DMS153 treated with DMSO at 0.1 percent for 48 hours (cell line): ENCODE results near the gene DOCK7.
"Not testable (repeated sequence)": the region's sequence is repeated elsewhere in the genome, so short reads cannot be mapped to it uniquely, and the experiment has no call there.

Experiments used
- DNase-seq: peaks from one replicate; lab custom pipeline; 2025; ENCODE audit not compliant: unreplicated experiment; lab: John Stamatoyannopoulos, UW

Gene DOCK7

GRCh38 chr1:62687903-62688686 lies at the start of gene DOCK7:
TSS of gene DOCK7 (minus strand) at chr1:62688386. CDS start at chr1:62688264, 122 bp downstream.
- peak; percentile 49 for DNase-seq

DNA sequence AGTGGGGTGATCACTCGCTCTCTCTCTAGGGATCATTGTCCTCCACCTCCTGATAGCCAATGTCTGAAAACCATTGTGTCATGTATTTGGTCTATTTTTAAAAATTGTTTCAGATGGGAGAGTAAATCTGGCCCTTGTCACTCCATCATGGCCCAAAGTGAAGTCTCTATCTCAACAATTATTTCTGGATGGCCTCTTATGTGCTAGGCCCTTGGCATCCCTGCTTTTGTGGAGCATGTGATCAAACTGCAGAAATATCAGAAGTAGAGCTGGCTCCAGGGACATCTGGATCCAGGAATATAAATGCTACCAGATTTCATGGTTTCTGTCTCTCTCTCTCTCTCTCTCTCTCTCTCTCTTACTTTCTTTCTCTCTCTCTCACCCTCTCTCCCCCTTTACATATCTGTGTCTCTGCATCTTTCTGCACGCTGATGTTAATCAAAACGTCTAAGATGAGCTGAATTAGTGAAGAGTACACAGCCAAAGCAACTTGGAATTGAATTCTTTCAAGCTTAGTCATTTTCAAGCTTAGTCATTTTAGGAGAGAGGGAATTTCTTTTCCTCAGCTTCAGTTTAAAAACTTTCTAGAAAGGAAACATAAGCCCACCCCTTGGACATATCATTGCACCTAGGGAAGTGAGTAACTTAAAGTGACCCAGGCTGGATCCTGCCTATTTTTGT lies 47.4 kb upstream of the DOCK7 start:
- DNase-seq: no peak

DNA sequence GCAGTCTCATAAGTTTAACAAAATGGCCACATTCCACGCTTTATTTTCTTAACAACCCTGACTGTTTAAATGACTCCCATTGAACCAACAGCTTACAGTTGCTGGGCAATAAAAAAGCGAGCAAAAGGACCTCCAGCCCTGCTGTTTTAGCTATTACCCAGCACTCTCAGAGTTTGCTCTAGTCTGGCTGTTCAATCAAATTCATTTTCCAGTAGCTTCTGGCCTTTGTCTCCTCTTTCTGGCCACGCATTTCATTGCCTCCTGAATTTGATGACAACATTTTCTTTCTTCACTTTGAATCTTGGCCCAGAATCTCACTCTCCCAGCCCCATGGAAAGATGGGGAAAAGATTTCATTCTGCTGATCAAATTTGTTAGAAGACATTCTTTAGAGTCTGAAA lies 44.1 kb upstream of the DOCK7 start:
- DNase-seq: no peak

GRCh38 chr1:62728963-62729362 lies 40.8 kb upstream of the DOCK7 start:
- DNase-seq: no peak

DNA sequence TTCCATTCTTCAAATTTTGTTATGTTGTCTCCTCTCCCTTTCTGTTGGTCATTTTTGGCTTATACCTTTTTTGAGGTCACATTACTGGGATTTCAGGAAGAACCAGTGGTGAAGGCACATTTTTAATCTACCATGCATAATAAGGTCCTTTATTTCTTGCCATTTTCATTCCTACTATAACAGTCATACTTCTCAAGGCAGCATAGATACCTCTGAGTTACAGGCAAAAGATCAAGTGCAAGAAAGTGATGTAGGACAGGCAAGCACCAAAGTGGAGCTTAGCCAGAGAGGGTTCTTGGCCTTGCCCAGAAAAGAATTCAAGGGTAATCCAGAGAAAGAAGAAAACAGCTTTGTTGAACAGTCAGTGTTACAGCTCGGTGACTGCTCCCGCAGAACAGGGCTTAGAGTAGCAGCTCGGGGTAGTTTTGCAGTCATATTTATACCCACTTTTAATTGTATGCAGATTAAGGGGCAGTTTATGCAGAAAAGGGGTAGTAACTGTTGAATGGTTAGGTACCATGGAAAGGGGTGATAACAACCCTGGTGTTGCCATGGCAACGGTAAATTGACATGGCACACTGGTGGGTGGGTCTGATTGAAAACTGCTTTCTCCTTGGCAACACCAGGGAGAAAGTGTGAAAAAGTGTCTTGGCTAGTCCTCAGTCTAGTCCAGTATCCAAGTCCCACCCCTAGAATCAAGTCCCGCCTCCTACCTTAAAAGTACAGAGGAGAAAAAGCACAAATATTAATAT lies 39.6 kb upstream of the DOCK7 start:
- DNase-seq: no peak

GRCh38 chr1:62726011-62726442 lies 37.8 kb upstream of the DOCK7 start:
- no peak for DNase-seq

DNA sequence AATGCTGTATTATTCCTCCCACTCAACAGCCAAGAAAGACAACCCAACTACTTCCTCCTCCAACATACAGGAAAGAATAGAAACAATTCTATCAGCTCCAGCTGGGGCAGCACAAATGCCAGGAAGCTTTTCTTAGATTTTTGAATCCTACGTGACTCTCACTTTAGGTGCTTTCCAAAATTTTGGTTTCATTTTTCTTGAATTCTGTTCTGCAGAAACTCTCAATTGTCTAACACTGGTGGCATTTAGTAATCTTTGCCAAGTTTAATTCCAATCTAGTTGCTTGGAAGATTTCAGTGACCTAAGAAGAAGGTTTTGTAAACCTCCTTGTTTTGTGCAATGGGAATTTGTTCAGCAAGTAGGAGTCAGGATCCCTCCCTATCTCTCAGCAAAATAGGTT lies 37.1 kb upstream of the DOCK7 start:
- DNase-seq: no peak

DNA sequence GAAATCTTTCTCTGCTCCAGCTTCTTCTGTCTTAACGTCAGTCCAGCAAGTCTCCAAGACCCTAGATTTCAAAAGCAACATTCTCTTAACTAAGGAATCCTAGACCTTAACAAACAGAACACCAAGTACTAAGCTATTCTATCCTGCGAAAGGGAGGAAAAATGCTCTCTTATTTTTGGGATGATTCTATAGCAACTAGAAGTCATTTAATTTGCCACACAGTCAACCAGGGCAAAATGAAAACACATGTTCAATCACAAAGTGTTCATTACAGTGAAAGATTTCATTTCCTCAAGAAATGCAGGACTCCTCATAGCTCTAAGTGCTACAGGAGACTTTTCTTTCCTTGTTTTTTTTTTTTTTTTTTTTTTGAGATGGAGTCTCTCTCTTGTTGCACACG lies 36.2 kb upstream of the DOCK7 start:
- DNase-seq: no peak

DNA sequence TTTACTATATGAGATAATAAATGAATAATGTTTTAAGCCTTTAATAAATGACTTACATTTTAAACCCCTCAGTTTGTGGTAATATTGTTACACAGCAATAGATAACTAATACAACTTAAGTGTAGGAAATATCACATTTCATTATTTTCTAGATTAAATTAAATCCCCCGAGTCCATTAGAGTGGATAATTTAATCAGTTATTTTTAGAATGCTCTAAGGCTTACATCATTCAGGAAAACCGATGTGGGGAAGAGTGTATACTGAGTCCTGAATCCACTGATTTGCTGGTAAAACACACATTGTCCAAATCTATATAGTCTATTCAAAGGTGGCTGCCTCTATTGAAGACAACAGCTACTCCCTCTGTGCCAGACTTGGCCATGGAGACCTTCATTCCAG lies 35.7 kb upstream of the DOCK7 start:
- DNase-seq: no peak

DNA sequence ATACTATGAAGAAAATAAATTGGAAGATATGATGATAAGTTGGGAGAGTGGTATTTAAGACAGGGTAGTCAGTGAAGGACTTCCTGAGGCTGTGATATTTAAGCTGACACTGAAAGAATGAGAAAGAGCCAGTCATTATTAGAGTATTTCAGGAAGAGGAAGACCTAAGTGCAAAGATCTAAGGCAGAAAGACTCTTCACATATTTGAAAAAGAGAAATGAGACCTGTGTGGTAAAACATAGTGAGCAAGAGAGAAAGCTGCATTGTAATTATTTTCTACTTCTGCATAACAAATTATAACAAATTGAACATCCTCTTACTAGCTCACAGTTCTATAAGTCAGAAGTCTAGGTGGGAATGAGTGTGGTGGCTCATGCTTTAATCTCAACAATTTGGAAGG lies 34.6 kb upstream of the DOCK7 start:
- no peak for DNase-seq

GRCh38 chr1:62720946-62721554 lies 32.9 kb upstream of the DOCK7 start:
- peak; percentile 18 for DNase-seq

DNA sequence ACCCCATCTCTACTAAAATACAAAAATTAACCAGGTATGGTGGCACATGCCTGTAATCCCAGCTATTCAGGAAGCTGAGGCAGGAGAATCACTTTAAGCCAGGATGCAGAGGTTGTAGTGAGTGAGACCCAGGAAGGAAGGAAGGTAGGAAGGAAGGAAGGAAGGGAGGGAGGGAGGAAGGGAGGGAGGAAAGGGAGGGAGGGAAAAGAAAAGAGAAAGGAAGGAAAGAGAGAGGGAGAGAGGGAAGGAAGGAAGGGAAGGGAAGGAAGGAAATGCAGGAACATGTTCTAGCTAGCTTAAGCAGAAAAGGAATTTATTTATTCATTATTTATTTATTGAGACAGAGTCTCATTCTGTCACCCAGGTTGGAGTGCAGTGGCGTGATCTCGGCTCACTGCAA lies 30.2 kb upstream of the DOCK7 start:
- DNase-seq: not testable (repeated sequence)

DNA sequence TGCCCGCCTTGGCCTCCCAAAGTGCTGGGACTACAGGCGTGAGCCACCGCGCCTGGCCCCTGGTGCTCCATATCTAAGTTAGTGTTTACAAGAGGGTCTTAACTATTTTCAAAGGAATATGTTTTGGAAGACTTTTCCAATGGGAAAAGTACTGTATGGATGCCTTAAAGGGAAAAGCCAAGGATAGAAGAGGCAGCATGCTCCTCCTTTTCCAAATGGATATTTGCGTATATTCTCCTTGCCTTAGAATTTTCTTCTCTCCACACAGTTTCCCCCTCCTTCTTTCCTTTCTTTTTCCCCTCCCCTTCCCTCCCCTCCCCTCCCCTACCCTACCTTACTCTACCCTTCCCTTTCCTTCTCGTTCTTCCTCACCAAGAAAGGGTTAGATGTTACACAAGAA lies 29.3 kb upstream of the DOCK7 start:
- DNase-seq: no peak

GRCh38 chr1:62716397-62716796 lies 28.2 kb upstream of the DOCK7 start:
- DNase-seq: no peak

- DNase-seq: no peak
Observed at GRCh38 chr1:62712336-62713243, 24.4 kb upstream of the DOCK7 start.

GRCh38 chr1:62707744-62708120 lies 19.5 kb upstream of the DOCK7 start:
- no peak for DNase-seq

GRCh38 chr1:62706985-62707743 lies 19.0 kb upstream of the DOCK7 start:
- DNase-seq: no peak

DNA sequence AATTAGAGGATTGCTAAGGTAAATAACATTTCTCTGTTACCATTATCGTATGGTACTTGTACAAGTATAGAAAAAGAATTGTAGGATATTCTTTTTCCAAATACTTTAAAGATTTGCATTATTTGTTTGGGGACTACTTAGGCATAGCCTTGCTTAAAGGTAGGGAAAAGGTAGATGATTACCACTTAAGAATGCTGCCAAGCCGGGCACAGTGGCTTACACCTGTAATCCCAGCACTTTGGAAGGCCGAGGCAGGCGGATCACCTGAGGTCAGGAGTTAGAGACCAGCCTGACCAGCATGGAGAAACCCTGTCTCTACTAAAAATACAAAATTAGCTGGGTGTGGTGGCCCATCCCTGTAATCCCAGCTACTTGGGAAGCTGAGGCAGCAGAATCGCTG lies 10.0 kb upstream of the DOCK7 start:
- not testable (repeated sequence) for DNase-seq

GRCh38 chr1:62694479-62694878 lies 6.3 kb upstream of the DOCK7 start:
- DNase-seq: not testable (repeated sequence)

- DNase-seq: no peak
Observed at GRCh38 chr1:62693123-62693522, 4.9 kb upstream of the DOCK7 start.
